HG03432 (cell line): Measurements from ENCODE around the gene SNX9.
"Not testable (repeated sequence)": the region's sequence is repeated elsewhere in the genome, so short reads cannot be mapped to it uniquely, and the experiment has no call there.

ENCODE experiments used
- ATAC-seq: cut with Tn5 transposase; IDR thresholded peaks from one replicate; pipeline ENCODE4 v1.9.1; 2021; ENCODE audit warnings: mild to moderate bottlenecking, moderate library complexity; ENCODE audit not compliant: unreplicated experiment

The SNX9 gene

DNA sequence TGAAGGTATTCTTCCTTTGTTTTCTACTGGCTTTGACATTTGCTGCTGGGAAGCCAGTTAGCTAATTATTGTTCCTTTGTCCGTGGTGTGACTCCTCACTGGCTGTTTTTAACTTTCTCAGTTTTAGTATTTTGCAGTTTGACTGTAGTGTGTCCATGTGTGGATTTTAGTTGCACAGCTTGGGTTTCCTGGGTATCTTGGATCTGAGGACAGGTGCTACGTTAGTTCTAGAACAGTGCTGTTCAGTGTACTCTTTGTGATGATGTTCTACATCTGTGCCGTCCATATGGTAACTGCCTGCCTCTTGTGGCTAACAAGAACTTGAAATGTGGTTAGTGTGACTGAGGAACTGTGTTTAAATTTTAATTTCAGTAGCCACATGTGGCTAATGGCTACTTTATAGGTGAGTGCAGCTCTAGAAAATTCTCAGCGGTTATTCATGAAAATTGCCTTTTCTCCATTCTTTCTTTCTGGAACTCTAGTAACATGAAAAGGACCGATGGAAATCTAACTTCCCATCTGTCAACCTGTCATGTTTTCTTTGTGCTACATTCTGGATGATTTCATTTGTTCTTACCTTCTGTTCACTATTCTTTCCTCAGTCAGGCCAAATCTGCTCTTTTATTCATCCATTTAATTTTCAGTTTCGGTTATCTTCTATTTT lies 7.4 kb downstream of the SNX9 start:
- ATAC-seq = peak; percentile 91

- ATAC-seq = no peak
These were observed 7.9 kb downstream of the SNX9 start for GRCh38 chr6:157831018-157831369.

- no peak for ATAC-seq
These were observed 8.6 kb downstream of the SNX9 start for GRCh38 chr6:157831424-157832249.

GRCh38 chr6:157832250-157832967 lies 9.4 kb downstream of the SNX9 start:
- no peak for ATAC-seq

DNA sequence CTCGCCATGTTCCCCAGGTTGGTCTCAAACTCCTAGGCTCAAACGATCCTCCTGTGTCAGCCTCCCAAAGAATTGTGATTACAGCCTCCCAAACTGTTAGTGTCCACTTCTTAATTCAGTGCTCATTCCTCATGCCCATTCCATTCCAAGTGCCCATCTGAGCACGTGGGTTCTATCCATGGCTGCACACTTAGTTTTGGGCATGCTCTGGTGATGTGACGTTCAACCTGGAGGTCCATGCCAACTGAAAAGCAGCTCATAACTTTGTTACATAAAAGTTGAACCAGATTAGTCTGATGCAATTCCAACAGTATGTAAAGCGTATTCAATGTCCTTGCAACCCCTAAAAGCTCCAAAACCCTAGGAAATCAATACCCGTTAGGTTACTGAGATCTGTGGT lies 11.5 kb downstream of the SNX9 start:
- ATAC-seq = no peak

- no peak for ATAC-seq
These were observed 15.8 kb downstream of the SNX9 start for GRCh38 chr6:157838718-157839430.

DNA sequence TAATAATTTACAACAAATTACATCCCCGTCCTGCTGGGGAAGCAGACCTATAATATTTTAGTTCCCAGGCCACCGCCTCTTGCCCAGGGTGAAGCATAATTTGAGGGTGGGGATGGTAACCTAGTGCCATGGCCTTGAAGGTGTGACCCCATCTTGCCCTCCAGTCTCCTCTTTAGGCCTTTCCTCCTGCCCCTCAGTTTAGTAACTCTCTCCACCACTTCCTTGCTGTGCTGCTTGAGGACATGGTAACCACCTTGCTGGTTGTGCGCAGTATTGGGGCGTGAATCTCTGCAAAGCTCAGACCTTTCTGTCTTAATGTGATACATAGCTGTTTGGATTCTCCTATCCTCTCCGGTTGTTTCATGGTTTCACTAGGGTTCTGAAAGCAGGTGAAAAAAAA lies 16.6 kb downstream of the SNX9 start:
- no peak for ATAC-seq

- ATAC-seq = no peak
These were observed 17.2 kb downstream of the SNX9 start for GRCh38 chr6:157840261-157840660.

GRCh38 chr6:157840776-157841175 lies 17.7 kb downstream of the SNX9 start:
- no peak for ATAC-seq

- ATAC-seq = peak; percentile 90
These were observed 18.3 kb downstream of the SNX9 start for GRCh38 chr6:157841211-157841840.

- ATAC-seq = no peak
These were observed 19.2 kb downstream of the SNX9 start for GRCh38 chr6:157842212-157842611.

- not testable (repeated sequence) for ATAC-seq
These were observed 21.1 kb downstream of the SNX9 start for GRCh38 chr6:157844196-157844595.

- no peak for ATAC-seq
These were observed 22.6 kb downstream of the SNX9 start for GRCh38 chr6:157845493-157846259.

DNA sequence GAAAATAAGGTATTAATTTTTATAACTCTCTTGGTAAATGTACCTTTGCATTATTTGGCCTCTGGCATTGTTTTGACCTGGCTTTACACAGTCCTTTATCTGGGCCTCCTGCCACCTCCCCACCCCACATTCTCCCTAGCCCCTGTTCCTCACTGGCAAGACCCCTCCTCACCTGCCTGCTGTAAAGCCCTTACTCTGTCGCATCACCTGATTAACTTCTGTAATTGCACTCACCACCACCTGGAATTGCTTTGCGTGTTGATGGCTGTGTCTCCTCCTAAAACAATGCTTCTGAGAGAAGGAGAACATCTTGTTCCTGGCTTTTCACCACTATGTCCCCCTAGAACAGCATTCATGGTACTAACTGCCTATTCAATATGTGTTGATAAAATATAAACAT lies 24.8 kb downstream of the SNX9 start:
- ATAC-seq = no peak

DNA sequence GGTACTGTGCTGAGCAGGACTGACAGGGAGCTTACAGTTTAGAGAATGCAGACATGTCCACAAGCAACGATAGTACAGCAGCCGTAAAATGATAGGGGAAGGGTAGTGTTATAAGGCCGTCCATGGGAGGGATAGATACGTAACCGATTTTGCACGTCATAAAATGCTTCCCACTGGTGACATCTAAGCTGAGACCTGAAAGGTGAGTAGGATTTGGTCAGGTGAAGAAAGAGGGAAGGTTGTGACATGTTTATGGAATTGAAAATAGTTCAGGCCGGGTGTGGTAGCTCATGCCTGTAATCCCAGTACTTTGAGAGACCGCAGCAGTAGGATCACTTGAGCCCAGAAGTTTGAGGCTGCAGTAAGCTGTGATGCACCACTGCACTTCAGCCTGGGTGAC lies 25.6 kb downstream of the SNX9 start:
- ATAC-seq = no peak

GRCh38 chr6:157849288-157850017 lies 26.4 kb downstream of the SNX9 start:
- ATAC-seq = no peak

GRCh38 chr6:157850030-157850429 lies 27.0 kb downstream of the SNX9 start:
- no peak for ATAC-seq

DNA sequence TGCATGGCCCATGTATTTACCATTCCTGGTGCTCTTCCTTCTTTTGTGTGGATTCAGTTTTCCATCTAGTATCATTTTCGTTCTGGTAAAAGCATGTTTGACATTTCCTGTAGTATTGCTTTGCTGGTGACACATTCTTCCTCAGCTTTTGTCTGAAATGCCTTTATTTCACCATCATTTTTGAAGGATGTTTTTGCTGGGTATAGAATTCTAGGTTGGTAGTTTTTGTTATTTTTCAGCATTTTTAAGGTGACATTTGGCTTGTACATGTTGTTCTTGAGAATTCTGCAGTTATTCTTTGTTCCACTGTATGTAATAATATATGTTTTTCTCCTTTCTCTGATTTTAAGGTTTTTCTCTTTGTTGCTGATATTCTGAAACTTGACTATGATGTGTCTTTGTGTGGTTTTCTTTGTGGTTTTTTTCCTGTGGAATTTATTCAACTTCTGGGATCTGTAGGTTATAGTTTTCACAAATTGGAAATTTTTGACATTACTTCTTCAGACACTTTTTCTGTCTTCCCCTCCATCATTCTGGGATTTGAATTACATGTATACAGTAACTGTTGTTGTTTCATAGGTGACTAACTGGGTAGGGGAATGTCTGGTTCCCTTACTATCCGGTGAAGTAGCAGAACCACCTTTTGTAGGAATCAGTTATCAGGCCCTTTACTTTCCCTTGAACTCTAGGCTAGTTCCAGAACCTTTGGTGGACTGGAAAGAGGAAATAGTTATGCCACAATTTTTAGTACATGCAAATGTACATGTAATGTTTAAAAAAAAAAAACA lies 30.2 kb downstream of the SNX9 start:
- ATAC-seq = no peak
